Adrenal gland (tissue), 5 donors: ENCODE results near the gene IQSEC1.

Experiments
- POLR2A ChIP-seq, 2 donors: fragments of 450-650 bp; IDR thresholded peaks; one replicate each; pipeline ENCODE4 v1.6.1; 2017; ENCODE audit warnings: antibody characterized with exemption in 2 of 2, mild to moderate bottlenecking in 2 of 2, moderate library complexity in 1 of 2
- TF ChIP-seq, protein P1 (sequence below), 6 experiments: fragments of 450-650 bp in 4 of 6; fragments of 200-600 bp in 2 of 6; sonication (generic) in 1 of 6; IDR thresholded peaks; 1 replicate in 5 of 6; 2 replicates in 1 of 6; pipeline versions ENCODE4 v1.5.1 to v1.8.0; 2016 to 2021; ENCODE audit warnings: antibody characterized with exemption in 6 of 6, mild to moderate bottlenecking in 2 of 6, moderate library complexity in 1 of 6
- donor health status: DM: no; HTN: no; CAD: no.

DNA sequence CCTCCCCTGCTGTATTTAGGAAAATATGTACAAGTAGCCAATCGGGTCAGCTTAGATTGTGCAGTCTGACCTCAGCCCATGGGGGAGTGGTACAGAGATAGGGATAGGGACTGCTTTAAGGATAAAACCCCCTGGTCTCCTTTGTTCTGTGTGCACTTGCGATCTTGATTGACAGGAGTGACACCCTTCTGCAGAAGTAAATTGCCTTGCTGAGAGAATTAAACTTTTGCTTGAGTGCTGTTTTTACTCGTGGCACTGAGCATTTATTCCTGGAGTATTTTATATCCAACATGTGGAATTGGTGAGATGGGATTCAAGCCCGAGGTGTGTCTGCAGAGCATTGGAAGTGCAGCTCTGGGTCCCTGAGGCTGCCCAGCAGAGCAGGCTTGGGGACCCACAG lies 208.0 kb downstream of the IQSEC1 start:
- TF ChIP-seq, protein P1, sequence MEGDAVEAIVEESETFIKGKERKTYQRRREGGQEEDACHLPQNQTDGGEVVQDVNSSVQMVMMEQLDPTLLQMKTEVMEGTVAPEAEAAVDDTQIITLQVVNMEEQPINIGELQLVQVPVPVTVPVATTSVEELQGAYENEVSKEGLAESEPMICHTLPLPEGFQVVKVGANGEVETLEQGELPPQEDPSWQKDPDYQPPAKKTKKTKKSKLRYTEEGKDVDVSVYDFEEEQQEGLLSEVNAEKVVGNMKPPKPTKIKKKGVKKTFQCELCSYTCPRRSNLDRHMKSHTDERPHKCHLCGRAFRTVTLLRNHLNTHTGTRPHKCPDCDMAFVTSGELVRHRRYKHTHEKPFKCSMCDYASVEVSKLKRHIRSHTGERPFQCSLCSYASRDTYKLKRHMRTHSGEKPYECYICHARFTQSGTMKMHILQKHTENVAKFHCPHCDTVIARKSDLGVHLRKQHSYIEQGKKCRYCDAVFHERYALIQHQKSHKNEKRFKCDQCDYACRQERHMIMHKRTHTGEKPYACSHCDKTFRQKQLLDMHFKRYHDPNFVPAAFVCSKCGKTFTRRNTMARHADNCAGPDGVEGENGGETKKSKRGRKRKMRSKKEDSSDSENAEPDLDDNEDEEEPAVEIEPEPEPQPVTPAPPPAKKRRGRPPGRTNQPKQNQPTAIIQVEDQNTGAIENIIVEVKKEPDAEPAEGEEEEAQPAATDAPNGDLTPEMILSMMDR (IDR thresholded peaks at IDR 0.05), result no peak
- no peak for TF ChIP-seq POLR2A (IDR thresholded peaks at IDR 0.05)
